Airway epithelial cell (primary cell): ENCODE results near the gene SND1. TPM values are rescaled to one million over a fixed set of nuclear protein-coding genes. Genes with fewer than 3 reads are reported as not detected.

Experiments used
- total RNA-seq: library from RNA; depleted of rRNA; stranded (reverse); fragments of >200 nt; gene quantifications from 2 replicates; pipeline ENCODE4 v1.2.3, GENCODE V29; 2015

The SND1 gene
- total RNA-seq: 141 and 163 TPM in 2 replicates

DNA sequence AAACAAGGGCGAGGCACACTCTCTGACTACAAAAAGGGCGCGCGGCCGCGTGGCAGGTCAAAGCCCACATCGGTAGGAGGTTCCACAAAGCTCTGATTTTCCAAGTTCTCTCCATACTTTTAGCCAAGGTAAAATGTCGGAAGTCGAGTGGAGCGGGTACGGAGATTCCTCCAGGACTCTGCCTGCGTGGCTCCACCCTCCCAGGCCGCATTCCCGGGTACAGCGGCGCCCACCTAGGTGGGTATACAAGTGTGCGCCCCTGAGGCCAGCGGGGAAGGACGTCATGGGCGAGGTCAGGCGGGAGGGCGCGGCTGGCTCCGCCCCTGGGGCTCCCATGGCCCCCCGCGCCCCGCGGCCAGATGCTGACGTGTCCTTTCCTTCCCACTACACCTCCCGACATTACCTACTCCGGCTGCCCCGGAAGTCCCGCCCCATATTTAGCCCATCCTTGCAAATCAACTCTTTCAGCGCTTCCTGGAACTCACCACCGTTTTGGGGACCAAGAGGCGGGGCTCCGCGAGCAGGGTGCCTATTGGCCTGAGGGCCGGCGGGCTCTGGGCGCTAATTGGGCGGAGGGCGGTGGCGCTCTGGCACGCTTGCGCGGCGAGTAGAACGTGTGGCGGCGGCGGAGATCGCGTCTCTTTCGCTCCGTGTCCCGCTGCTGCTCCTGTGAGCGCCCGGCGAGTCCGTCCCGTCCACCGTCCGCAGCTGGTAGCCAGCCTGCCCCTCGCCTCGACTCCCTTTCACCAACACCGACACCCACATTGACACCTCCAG, at the start of gene SND1:
Gene SND1 (plus strand): TSS at position 639 of the 777 bp plus-strand sequence. CDS start 180 bp downstream, outside the sequence.

GRCh38 chr7:127618042-127618441, 34.0 kb upstream of the SND1 start, which contains the start of gene PAX4:
TSS of gene PAX4 (minus strand) at chr7:127618142. CDS start at chr7:127615928, 2,214 bp downstream.

GRCh38 chr7:128030654-128031611, 378.9 kb downstream of the SND1 start, which contains the start of gene LRRC4:
TSS of gene LRRC4 (minus strand) at chr7:128031437. CDS start at chr7:128030640, 797 bp downstream.

Other genes starting within 250 kb of the SND1 start
- gene GCC1, start 66.6 kb upstream of the SND1 start, total RNA-seq: 18.0 and 19.5 TPM in 2 replicates
- gene ARF5, start 63.8 kb upstream of the SND1 start, total RNA-seq: 296 and 338 TPM in 2 replicates
- 6.1 and 6.3 TPM in 2 replicates for gene FSCN3, start 58.5 kb upstream of the SND1 start, total RNA-seq
- not detected in 2 replicates for gene PAX4, start 34.1 kb upstream of the SND1 start, total RNA-seq